ENCODE measurements around the gene SLC1A5. TPM values are rescaled to one million over a fixed set of nuclear protein-coding genes. Genes with fewer than 3 reads are reported as not detected.
"Not testable (repeated sequence)": the region's sequence is repeated elsewhere in the genome, so short reads cannot be mapped to it uniquely, and the experiment has no call there.

SLC1A5 gene
- total RNA-seq, 1 donor from 2014 or later, result 344 TPM

DNA sequence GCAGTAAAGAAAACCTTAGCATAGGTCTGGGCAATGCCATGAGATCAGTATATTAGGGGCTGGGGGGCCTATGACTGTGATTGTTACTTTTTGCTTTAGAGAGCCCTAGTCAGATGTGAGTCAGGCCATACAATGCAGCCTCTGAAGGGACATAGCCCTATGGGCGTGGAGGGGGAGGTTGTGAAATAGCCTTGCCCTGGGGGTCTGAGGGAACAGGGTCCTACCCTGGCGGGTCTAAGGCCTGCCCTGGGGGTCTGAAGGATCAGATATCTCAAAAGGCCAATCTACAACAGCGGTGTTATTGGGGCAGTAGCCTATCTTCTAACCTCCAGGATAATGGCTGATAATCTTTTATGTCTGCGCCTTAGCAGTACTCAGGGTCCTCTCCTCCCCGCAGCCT, 13.8 kb upstream of the SLC1A5 start:
- DNase-seq (ENCODE audit: low spot score), result no peak

DNA sequence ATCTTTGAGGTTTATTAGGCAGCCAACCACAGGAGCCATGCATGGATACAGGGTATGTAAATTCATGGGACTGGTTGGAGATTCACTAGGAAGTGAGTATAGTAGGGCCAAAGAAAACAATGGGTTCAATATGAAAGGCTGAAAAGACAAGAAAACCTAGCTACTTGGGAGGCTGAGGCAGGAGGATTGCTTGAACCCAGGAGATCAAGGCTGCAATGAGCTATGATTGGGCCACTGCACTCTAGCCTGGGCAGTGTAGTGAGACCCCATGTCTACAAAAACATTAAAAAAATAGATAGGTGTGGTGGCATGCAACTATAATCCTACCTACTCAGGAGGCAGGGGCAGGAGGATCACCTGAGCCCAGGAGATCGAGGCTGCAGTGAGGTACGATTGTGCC, 10.3 kb upstream of the SLC1A5 start:
- no peak for DNase-seq (ENCODE audit: low spot score)

GRCh38 chr19:46797881-46798280, 9.5 kb upstream of the SLC1A5 start:
- no peak for DNase-seq (ENCODE audit: low spot score)

GRCh38 chr19:46791944-46792343, 3.5 kb upstream of the SLC1A5 start:
- DNase-seq (ENCODE audit: low spot score), result no peak

GRCh38 chr19:46789371-46789770, 977 bp upstream of the SLC1A5 start:
- DNase-seq (ENCODE audit: low spot score), result no peak

- no peak for DNase-seq (ENCODE audit: low spot score)
Observed at GRCh38 chr19:46788968-46789338, 559 bp upstream of the SLC1A5 start.

DNA sequence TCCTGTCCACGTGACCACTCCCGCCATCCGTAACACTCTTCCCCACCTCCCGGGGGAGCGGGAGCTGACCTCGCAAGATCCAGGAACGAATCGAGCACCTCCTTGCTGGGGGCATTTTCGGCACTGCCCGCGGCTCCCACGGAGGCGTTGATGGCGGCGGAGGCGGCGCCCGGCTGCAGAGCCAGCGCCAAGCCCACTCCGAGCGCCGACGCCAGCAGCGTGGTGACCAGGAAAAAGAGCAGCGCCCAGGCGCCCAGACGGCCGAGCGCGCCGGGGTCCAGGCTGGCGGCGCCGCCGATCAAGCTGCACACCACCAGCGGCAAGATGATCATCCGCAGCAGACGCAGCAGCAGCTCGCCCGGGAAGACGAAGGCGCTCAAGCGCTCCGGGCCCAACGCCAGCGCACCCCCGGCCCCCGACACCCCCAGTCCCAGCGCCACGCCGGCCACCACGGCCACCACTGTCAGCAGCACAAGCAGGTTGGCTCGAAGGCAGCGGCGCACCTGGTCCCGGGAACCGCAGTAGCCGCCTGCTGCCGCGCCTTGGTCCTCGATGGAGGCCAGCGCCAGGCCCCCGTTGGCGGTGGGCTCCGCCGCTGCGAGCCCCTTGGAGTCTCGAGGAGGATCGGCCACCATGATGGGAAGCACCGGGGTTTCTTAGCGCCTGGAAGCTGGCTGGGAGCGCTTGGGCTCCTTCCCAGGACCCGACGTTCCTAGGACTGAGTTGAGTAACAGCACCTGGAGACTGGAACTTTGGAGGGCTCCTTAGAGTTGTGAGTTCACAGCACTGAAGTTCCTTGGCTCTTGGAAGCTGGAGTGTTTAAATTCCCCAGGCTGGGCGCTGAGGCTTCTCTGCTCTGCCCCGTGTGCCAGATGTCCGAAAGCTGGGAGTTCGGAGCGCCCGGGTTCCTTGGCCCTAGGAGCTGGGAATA, 798 bp downstream of the SLC1A5 start:
- DNase-seq (ENCODE audit: low spot score), result peak; percentile 76

DNA sequence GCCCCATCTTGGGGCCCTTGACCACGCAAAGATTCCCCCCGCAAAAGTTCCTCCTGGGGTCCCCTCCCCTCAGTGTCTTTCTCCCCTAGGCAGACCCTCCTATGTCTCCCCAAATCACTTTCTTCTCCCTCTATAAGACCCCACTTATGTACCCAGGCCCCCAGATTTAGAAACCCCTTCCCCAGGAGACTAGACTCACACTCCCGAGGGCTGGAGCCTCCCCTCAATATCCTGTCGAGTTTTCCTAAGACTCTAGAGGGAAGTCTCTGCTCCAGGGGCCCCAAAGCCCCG, 1.4 kb downstream of the SLC1A5 start:
- DNase-seq (ENCODE audit: low spot score), result no peak

- DNase-seq (ENCODE audit: low spot score), result peak; percentile 82
Observed at GRCh38 chr19:46786236-46787039, 2.0 kb downstream of the SLC1A5 start.

- no peak for DNase-seq (ENCODE audit: low spot score)
Observed at GRCh38 chr19:46785980-46786235, 2.5 kb downstream of the SLC1A5 start.

- no peak for DNase-seq (ENCODE audit: low spot score)
Observed at GRCh38 chr19:46785054-46785979, 3.1 kb downstream of the SLC1A5 start.

DNA sequence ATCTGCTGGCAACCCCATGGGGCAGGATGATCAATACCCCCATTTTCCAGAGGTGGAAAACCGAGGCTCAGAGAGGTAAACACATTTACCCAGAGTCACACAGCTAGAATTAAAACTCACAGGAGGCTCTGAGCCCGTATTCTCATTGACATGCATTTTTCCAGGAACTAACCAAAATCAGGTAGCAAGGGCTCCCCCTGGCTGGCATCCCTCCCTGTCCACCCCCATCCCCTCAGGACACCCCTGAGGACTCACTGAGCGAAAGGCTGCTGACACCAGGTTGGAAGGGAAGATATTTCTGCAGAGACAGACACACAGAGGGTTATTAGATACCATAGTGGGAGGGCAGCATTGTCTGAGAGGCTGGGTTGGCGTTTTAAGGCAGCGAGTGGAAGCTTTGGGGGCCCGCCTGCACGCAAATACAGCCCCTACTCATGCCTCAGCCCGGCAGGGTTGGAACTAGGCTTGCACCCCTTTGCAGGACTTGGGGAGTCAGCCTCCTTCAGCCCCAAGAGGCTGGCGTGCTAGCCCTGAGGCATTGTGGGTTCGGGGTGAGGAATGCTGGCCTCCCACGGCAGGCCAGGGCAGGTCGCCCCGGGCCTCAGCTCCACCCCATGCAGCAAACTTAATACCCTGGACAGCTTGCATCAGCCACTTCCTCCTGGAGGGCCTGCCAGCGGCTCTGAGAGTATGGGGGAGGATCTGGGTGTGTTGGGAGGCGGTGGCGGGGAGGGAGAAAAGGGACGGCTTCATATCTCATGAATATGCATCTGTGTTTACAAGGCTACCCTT, 3.9 kb downstream of the SLC1A5 start:
- peak; percentile 89 for DNase-seq (ENCODE audit: low spot score)

- no peak for DNase-seq (ENCODE audit: low spot score)
Observed at GRCh38 chr19:46783670-46784069, 4.7 kb downstream of the SLC1A5 start.

DNA sequence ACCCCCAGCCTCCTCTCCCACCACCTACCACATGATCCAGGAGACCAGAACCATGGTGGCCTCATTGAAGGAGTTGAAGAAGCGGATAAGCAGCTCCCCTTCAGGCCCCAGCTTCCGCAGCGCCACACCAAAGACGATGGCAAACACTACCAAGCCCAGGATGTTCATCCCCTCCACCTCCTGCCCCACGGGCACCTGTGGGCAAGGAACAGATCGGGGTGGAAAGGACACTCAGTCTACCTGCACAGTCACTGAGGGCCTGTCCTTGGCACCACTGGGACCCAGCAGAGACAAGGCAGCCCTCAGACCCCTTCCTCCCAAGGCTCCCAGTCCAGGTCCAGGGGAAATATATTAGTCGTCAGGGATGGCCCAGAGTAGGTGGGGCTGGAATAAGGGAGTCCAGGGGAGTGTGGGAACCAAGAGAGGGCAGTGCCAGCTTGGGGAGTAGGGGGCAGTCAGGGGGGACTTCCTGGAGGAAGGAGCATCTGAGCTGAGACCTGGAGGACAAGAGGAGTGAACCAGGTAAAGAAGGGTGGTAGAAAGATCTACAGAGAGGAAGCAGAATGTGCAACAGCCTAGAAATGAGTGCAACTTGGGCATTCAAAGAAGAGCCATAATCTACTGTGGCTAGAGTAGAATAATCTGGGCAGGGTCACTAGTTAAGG, 5.9 kb downstream of the SLC1A5 start:
- no peak for DNase-seq (ENCODE audit: low spot score)

- DNase-seq (ENCODE audit: low spot score), result not testable (repeated sequence)
Observed at GRCh38 chr19:46777956-46778645, 10.3 kb downstream of the SLC1A5 start.

- DNase-seq (ENCODE audit: low spot score), result no peak
Observed at GRCh38 chr19:46776927-46777911, 11.2 kb downstream of the SLC1A5 start.

GRCh38 chr19:46775642-46776258, 12.6 kb downstream of the SLC1A5 start:
- no peak for DNase-seq (ENCODE audit: low spot score)

DNA sequence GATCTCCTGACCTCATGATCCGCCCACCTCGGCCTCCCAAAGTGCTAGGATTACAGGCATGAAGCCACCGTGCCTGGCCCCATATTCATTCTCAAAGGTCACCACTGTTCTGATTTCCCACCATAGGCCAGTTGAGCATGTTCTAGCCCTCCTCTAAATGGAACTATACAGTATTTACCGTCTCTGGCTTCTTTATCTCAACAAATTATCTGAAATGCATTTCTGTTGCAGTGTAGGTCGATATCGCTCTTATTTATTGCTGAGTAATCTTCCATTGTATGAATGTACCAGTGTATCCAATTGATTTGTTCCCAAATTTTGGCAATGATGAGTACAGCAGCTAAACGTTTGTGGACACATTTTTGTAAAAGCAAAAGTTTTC, 15.4 kb downstream of the SLC1A5 start:
- no peak for DNase-seq (ENCODE audit: low spot score)

Measured in ureter (tissue), 1 donor.